Common myeloid progenitor, CD34-positive (primary cell): ENCODE results near the gene DDX27.
"Not testable (repeated sequence)": the region's sequence is repeated elsewhere in the genome, so short reads cannot be mapped to it uniquely, and the experiment has no call there.

Experiments used
- CTCF ChIA-PET: fragments of 350-600 bp; sonication (Branson Sonifier 250); formaldehyde crosslinking; loops from one replicate; lab custom pipeline; 2021; ENCODE audit warnings: antibody characterized with exemption; lab: Charles Lee
- POLR2A ChIA-PET: fragments of 350-600 bp; sonication (Branson Sonifier 250); formaldehyde crosslinking; loops from one replicate; lab custom pipeline; 2021; ENCODE audit warnings: antibody characterized with exemption; lab: Charles Lee
- DNase-seq, 3 donors: peaks; one replicate each; pipeline versions ENCODE4 v3.0.0 to v3.0.0-alpha.2; 2013
- H3K27ac ChIP-seq, 2 experiments: 1 replicate in 1 of 2; 2 replicates in 1 of 2; pipeline ENCODE4 v1.7.0; 2013; ENCODE audit warnings: inconsistent platforms in 2 of 2, low read length in 2 of 2, mild to moderate bottlenecking in 2 of 2, low read depth in 1 of 2, moderate library complexity in 1 of 2; ENCODE audit not compliant: severe bottlenecking in 2 of 2, insufficient read depth in 1 of 2, poor library complexity in 1 of 2
- H3K27me3 ChIP-seq, 5 experiments: replicated peaks in 2 of 5; 1 replicate in 3 of 5; 2 replicates in 2 of 5; pipeline versions ENCODE4 v1.6.1 to v1.7.0; 2013; ENCODE audit warnings: low read length in 4 of 5, mild to moderate bottlenecking in 2 of 5, moderate library complexity in 2 of 5, inconsistent platforms in 1 of 5; ENCODE audit not compliant: insufficient read depth in 5 of 5, control insufficient read depth in 4 of 5
- H3K36me3 ChIP-seq, 4 experiments: 1 replicate in 2 of 4; 2 replicates in 2 of 4; pipeline versions ENCODE4 v1.6.1 to v1.7.0; 2013; ENCODE audit warnings: low read length in 3 of 4, control low read depth in 1 of 4, mild to moderate bottlenecking in 1 of 4; ENCODE audit not compliant: control insufficient read depth in 4 of 4, insufficient read depth in 4 of 4
- H3K4me1 ChIP-seq, 4 experiments: 1 replicate in 3 of 4; 2 replicates in 1 of 4; pipeline versions ENCODE4 v1.6.1 to v1.7.1; 2013; ENCODE audit warnings: low read length in 3 of 4, mild to moderate bottlenecking in 3 of 4, control low read depth in 1 of 4, inconsistent platforms in 1 of 4, moderate library complexity in 1 of 4; ENCODE audit not compliant: control insufficient read depth in 4 of 4, insufficient read depth in 4 of 4; ENCODE audit errors: control extremely low read depth in 1 of 4
- H3K4me3 ChIP-seq, 7 experiments: 1 replicate in 4 of 7; 2 replicates in 3 of 7; pipeline versions ENCODE4 v1.5.1 to v1.7.0; 2013; ENCODE audit warnings: mild to moderate bottlenecking in 7 of 7, low read length in 6 of 7, moderate library complexity in 6 of 7, inconsistent platforms in 2 of 7, low read depth in 2 of 7, control low read depth in 1 of 7; ENCODE audit not compliant: insufficient read depth in 4 of 7, control insufficient read depth in 1 of 7; ENCODE audit errors: extremely low read depth in 1 of 7
- H3K9me3 ChIP-seq, 5 experiments: 1 replicate in 4 of 5; 2 replicates in 1 of 5; pipeline versions ENCODE4 v1.6.1 to v1.7.1; 2013; ENCODE audit warnings: low read length in 4 of 5, mild to moderate bottlenecking in 2 of 5, inconsistent platforms in 1 of 5, low read depth in 1 of 5, moderate library complexity in 1 of 5; ENCODE audit not compliant: control insufficient read depth in 4 of 5, insufficient read depth in 2 of 5; ENCODE audit errors: control extremely low read depth in 1 of 5
- WGBS: methylation state at CpG from one replicate; pipeline ENCODE4 v1.1.5; 2013; ENCODE audit not compliant: insufficient coverage; 5-methylcytosine and 5-hydroxymethylcytosine counted together

The DDX27 gene

DNA sequence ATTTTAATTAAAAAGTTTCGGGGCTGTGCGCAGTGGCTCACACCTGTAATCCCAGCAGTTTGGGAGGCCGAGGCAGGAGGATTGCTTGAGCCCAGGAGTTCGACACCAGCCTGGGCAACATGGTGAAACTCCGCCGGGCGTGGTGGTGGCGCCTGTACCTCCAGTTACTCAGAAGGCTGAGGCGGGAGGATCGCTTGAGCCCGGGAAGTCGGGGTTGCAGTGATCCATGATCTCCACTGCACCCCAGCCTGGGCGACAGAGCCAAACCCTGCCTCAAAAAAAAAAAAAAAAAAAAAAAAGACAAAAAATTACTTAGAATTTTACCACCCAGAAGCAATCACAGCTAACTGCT is 501 bp upstream of the DDX27 start:
- CTCF ChIA-PET = interaction anchor here (9.4 kb wide), 1 partner anchor 83 kb away, joined by 104 read pairs; no protein-coding TSS in a partner anchor
- not testable (repeated sequence) for DNase-seq, H3K27me3 ChIP-seq, H3K9me3 ChIP-seq
- H3K4me1 ChIP-seq = peaks cover 6 to 22% (median 19%) of the 10 kb centered on the region in 4 experiments
- H3K4me3 ChIP-seq = peak overlapping the region in 3 of 7 experiments; percentile 94 to 98 (median 96)
- H3K36me3 ChIP-seq = peaks cover 9 to 21% (median 17%) of the 10 kb centered on the region in 4 experiments
- peak overlapping the region in 1 of 2 experiments; percentile 94 for H3K27ac ChIP-seq
- 100% methylated on average over 4 of the region's 13 CpGs for WGBS
- POLR2A ChIA-PET = interaction anchor here (0.7 kb wide), 2 partner anchors 107 to 644 kb away, joined by 3 to 5 read pairs; no protein-coding TSS in a partner anchor

DNA sequence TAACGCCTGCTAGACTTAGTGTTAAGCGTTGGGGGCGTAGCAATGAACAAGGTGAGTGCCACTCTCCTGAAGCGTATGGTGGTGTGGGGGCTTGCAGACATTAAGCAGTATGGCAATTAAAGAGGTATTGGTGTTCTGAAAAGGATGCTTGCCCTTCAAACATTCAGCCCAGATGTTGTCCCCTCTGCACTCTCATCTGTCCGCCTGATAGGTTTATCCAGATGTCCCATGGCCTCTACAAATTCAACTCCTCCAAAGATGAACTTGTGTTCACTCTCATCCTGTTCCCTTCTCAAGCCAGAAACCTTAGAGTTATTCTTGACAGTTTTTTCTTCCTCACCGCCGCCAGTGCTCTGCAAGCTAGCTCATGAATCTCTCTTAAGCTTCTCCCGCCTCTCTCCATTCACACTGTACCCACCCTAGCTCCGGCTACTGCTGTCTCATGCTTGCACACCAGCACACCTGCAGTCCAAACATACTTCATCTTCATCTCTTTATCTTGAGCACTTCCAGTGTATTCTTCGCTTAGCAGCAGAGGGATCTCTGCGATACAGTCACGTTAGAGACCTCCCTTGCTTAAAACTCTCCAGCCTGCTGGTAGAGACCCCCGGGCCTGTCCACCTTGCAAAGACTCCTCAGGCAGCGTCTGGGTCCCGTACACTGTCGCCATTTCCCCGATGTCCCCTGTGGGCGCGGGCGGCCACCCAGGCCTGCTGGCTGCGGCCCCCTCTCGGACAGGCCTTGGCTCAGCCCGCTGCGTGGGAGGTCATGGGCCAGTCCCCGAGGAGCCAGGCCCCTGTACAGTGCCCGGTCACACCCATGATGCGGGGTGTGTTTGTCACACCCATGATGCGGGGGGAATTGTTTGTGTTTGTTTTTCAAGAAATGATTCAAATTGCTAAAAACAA is 962 bp downstream of the DDX27 start:
- ChIA-PET CTCF (interaction anchor here (0.6 to 9.4 kb wide), 3 partner anchors 10 to 85 kb away, joined by 3 to 104 read pairs (median 3); no protein-coding TSS in a partner anchor), POLR2A (interaction anchor here (0.8 kb wide), 1 partner anchor 32 kb away, joined by 4 read pairs; the partner anchor contains the start of gene STAU1)
- Histone ChIP-seq H3K27me3 (no peaks in the 10 kb centered on the region), H3K27ac (peak overlapping the region; percentile 93 to 94), H3K36me3 (peaks cover 17 to 36% (median 29%) of the 10 kb centered on the region in 4 experiments), H3K4me1 (peaks cover 6 to 22% (median 19%) of the 10 kb centered on the region in 4 experiments), H3K9me3 (no peaks in the 10 kb centered on the region), H3K4me3 (peak overlapping the region; percentile 49 to 100 (median 95))
- WGBS = 79% methylated on average over 23 of the region's 28 CpGs
- DNase-seq = no peak

DNA sequence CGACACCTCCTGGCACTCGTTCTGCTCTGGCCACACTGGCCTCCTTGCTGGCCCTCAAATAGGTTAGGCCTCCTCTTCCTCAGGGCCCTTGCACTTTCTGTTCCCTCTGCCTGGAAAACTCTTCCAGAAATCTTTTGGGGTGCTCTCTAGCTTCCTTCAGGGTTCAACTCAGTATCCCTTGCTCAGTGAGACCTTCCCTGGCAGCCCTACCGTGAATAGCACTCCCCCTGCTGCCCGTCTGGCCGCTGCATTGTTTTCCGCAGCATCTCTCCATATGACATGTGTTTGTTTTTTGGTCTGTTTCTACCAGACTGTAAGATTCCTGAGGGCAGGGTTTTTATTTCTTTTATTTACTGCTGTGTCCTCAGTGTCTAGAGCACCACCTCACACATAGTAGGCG is 6.7 kb downstream of the DDX27 start:
- no peaks in the 10 kb centered on the region for H3K27me3 ChIP-seq
- DNase-seq = no peak
- no peaks in the 10 kb centered on the region for H3K9me3 ChIP-seq
- H3K4me3 ChIP-seq = no peak overlapping the region
- 92% methylated on average over 6 of the region's 7 CpGs for WGBS
- ChIA-PET POLR2A (no interaction called here), CTCF (interaction anchor here (2.0 kb wide), 1 partner anchor 93 kb away, joined by 5 read pairs; no protein-coding TSS in a partner anchor)
- no peak overlapping the region for H3K27ac ChIP-seq
- H3K4me1 ChIP-seq = peaks cover 0 to 14% (median 13%) of the 10 kb centered on the region in 4 experiments
- H3K36me3 ChIP-seq = peaks cover 21 to 76% (median 55%) of the 10 kb centered on the region in 4 experiments

DNA sequence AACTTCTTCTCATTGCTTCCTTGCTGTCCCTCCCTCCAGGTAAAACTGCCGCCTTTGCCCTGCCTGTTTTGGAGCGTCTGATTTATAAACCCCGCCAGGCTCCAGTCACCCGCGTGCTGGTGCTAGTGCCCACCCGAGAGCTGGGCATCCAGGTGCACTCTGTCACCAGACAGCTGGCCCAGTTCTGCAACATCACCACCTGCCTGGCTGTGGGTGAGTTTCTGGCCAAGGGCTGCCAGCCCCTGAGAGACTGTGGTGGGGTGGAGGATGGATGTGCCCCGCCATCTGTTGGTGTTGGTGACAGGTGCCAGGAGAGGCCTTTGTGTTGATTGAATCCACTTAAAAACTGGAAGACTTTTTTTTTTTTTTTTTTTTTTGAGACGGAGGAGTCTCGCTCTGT is 9.5 kb downstream of the DDX27 start:
- no peaks in the 10 kb centered on the region for H3K9me3 ChIP-seq
- POLR2A ChIA-PET = no interaction called here
- no peak overlapping the region for H3K27ac ChIP-seq
- H3K4me3 ChIP-seq = no peak overlapping the region
- peaks cover 20 to 76% (median 58%) of the 10 kb centered on the region in 4 experiments for H3K36me3 ChIP-seq
- H3K27me3 ChIP-seq = no peaks in the 10 kb centered on the region
- peaks cover 6 to 21% (median 17%) of the 10 kb centered on the region in 4 experiments for H3K4me1 ChIP-seq
- DNase-seq = peak in 2 of 3 donors; percentile 12 to 24
- WGBS = 100% methylated on average over 3 of the region's 9 CpGs
- CTCF ChIA-PET = interaction anchor here (0.6 to 1.3 kb wide), 5 partner anchors 11 to 102 kb away, joined by 3 to 5 read pairs (median 3); no protein-coding TSS in a partner anchor

DNA sequence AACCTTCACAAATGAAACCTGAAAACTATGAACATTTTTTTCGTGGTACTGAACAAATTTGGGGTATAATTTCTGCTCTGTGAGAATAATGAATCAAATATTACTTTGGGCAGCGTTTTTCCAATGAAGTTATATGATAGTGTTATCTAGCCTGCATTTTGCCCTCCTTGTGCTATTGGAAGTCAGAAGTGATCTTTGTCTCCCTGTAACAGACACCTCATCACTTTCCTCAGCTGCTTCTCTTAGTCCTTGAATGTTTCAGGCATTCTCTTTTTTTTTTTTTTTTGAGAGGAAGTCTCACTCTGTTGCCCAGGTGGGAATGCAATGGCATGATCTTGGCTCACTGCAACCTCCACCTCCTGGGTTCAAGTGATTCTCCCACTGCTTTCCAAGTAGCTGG is 10.2 kb downstream of the DDX27 start:
- Histone ChIP-seq H3K27me3 (no peaks in the 10 kb centered on the region), H3K36me3 (peaks cover 17 to 76% (median 61%) of the 10 kb centered on the region in 4 experiments), H3K9me3 (no peaks in the 10 kb centered on the region), H3K27ac (no peak overlapping the region), H3K4me1 (peaks cover 6 to 21% (median 17%) of the 10 kb centered on the region in 4 experiments), H3K4me3 (no peak overlapping the region)
- ChIA-PET POLR2A (no interaction called here), CTCF (interaction anchor here (0.6 to 1.4 kb wide), 3 partner anchors 12 to 93 kb away, joined by 3 to 7 read pairs (median 3); no protein-coding TSS in a partner anchor)
- 100% methylated on average over 1 of the region's 2 CpGs for WGBS
- no peak for DNase-seq

DNA sequence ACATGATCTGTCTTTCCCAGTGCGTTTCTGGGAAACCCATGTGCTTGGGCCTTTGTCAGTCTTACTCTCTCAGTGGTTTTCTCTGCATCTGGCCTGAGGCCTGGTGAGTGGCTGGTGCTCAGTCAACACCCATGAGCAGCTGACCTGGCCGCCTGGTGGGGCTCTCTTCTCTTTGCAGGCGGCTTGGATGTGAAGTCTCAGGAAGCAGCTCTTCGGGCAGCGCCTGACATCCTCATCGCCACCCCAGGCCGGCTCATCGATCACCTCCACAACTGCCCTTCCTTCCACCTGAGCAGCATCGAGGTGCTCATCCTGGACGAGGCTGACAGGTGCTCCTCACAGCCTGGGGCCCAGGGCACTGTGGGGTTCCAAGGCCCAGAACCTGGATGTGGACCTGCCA is 10.8 kb downstream of the DDX27 start:
- WGBS = 60% methylated on average over 8 of the region's 10 CpGs
- Histone ChIP-seq H3K4me3 (peak overlapping the region in 1 of 7 experiments; percentile 39), H3K9me3 (no peaks in the 10 kb centered on the region), H3K27ac (peak overlapping the region; percentile 33 to 75), H3K4me1 (peaks cover 6 to 21% (median 17%) of the 10 kb centered on the region in 4 experiments), H3K36me3 (peaks cover 19 to 76% (median 61%) of the 10 kb centered on the region in 4 experiments), H3K27me3 (no peaks in the 10 kb centered on the region)
- DNase-seq = peak in 1 of 3 donors; percentile 47
- ChIA-PET POLR2A (interaction anchor here (0.5 to 1.2 kb wide), 2 partner anchors 8 to 14 kb away, joined by 3 to 5 read pairs; no protein-coding TSS in a partner anchor), CTCF (interaction anchor here (1.3 to 2.0 kb wide), 3 partner anchors 13 to 18 kb away, joined by 3 to 11 read pairs (median 7); no protein-coding TSS in a partner anchor)
